NCI-H510A treated with DMSO at 0.1 percent for 48 hours (cell line): Measurements from ENCODE around the gene ENO2.
"Not testable (repeated sequence)": the region's sequence is repeated elsewhere in the genome, so short reads cannot be mapped to it uniquely, and the experiment has no call there.

Experiments
- DNase-seq: peaks from one replicate; lab custom pipeline; 2025; lab: John Stamatoyannopoulos, UW

Gene ENO2

DNA sequence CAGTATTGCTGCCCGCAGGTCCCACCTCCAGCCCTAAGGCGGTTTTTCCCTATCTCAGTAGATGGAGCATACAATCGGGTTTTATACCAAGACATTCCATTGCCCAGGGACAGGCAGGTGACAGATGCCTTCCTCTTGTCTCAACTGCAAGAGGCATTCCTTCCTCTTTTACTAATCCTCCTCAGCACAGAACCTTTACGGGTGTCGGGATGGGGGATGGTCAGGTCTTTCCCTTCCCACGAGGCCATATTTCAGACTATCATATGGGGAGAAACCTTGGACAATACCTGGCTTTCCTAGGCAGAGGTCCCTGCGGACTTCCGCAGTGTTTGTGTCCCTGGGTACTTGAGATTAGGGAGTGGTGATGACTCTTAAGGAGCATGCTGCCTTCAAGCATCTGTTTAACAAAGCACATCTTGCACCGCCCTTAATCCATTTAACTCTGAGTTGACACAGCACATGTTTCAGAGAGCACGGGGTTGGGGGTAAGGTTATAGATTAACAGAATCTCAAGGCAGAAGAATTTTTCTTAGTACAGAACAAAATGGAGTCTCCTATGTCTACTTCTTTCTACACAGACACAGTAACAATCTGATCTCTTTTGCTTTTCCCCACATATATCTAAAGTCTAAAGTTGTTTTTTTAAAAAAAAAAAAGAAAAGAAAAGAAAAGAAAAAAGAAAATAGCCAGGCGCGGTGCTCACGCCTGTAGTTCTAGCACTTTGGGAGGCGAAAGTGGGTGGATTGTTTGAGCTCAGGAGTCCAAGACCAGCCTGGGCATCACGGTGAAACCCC is 28.0 kb upstream of the ENO2 start:
- not testable (repeated sequence) for DNase-seq

DNA sequence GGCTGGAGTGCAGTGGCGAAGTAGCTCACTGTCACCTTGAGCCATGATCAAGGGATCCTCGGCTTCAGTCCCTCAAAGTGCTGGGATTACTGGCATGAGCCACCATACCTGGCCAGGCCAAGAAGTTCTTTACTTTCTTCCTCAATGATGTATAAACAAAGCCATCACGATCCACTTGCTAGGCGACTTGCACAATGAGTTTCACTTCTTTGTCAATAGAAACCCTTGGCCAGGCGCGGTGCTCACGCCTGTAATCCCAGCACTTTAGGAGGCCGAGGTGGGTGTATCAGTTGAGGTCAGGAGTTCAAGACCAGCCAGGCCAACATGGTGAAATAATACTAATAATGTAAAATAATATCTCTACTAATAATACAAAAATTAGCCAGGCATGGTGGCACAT is 26.9 kb upstream of the ENO2 start:
- no peak for DNase-seq

DNA sequence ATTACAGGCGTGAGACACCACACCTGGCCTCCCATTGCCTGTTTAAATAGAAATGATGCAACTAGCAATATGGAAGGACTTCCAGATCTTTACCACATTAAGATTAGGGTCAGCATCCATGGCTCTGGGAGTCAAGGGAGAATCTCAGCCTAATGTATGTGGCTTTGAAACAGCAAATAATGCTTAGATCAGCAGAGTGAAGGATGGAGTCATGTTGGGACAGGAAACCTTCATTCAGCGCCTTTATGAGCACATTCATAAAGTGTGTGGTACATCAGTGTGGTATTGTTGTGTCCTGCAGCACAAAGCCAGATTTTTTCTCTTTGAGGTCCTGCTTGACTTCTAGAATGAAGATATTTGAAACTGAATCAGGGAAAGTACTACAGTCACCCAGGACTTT is 26.0 kb upstream of the ENO2 start:
- DNase-seq = no peak

DNA sequence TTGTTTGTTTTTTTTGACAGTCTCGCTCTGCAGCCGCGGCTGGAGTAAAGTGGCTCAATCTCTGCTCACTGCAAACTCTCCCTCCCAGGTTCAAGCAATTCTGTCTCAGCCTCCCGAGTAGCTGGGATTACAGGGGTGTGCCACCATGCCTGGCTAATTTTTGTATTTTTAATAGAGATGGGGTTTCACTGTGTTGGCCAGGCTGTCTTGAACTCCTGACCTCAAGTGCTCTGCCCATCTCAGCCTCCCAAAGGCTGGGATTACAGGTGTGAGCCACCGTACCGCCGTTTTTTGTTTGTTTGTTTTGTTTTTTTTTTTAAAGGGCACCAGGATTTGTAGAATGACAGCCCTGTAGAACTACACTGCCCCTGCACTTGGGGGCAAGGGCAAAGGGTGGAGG is 25.6 kb upstream of the ENO2 start:
- DNase-seq = not testable (repeated sequence)

DNA sequence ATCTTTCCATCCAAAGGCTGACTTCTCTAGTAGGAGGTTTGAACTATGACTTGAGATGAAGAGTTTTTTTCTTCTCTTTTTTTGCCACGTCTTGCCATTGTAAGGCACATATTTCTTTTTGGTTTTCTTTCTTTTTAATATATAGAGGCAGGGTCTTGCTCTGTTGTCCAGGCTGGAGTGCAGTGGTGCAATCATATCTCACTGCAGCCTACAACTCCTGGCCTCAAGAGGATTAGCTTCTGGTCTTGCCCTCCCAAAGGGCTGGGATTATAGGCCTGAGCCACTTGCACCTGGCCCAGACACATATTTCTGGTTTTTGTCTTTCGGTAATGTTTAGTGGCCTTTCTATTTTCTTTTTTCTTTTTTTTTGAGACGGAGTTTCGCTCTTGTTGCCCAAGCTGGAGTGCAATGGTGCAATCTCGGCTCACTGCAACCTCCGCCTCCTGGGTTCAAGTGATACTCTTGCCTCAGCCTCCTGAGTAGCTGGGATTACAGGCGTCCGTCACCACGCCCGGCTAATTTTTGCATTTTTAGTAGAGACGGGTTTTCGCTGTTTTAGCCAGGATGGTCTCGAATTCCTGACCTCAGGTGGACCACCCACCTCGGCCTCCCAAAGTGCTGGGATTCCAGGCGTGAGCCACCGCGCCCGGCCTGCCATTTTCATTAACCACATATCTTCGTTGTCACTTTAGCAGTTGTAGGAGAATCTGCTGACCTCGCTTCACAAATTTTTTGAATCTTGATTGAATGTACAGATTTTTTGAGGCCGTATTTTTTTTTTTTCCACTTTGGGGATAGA is 24.4 kb upstream of the ENO2 start:
- not testable (repeated sequence) for DNase-seq

DNA sequence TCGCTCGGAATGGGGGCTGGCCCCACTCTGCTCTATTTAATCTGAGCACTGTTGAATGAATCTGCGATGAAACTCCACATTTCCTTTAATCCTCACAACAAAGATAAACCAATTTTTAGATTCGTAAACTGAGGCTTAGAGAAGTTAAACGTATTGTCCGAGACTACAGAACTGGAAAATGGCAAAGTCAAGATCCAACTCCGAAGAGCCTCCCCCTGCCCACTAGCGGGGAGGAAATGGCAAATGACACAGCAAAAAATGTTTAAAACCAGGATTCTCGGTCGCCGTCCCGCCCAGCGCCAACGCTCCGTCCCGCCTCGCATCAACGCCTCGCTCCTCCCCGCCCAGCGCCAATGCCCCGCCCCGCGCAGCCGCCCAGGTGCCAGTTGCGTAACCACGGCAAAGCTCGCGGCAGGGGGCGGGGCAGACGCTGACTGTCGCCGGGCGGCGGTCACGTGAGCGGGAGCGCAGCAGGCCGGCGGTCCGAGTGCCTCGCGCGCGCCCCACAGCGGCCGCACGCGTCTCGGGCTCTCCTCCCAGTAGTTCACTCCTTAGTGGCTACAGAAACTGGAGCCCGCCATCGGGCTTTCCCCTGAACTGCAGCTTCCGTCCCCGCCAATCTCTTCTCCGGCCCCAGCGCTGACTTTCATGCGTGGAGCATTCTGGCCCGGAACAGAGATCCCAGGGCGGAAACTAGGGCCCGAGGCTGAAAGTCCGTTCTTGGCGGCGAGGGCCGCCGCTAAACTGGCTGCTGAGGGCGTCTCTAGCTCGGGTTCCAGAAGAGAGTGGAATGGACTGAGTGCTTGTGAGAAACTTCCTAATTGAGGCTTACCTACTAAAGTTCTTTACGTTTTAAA is 23.4 kb upstream of the ENO2 start:
- DNase-seq = peak; percentile 84

DNA sequence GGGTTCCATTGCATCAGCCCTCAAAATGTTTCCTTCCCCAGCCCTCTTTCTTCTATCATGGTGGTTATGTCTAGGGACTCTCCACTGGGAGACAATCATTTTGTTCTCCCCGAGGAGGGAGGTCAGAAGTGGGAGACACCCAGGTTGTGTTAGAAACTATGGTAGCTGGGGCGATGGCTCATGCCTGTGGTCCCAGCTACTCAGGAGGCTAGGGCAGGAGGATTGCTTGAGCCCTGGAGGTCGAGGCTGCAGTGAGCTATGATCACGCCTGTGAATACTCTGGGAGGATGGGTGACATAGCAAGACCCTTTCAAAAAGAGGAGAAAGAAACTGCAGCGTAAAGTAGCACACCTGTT is 22.8 kb upstream of the ENO2 start:
- DNase-seq = no peak

DNA sequence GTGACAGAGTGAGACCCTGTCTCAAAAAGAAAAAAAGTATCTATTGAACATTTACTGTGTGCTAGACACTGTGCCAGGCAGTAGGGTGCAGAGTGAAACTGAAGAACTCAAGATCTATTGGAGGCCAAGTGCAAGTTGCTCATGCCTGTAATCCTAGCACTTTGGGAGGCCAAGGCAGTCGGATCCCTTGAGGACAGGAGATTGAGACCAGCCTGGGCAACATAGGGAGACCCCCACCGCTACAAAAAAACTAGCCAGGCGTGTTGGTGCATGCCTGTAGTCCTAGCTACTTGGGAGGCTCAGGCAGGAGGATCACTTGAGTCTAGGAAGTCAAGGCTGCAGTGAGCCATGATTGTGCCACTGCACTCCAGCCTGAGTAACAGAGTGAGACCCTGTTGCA is 21.7 kb upstream of the ENO2 start:
- not testable (repeated sequence) for DNase-seq

DNA sequence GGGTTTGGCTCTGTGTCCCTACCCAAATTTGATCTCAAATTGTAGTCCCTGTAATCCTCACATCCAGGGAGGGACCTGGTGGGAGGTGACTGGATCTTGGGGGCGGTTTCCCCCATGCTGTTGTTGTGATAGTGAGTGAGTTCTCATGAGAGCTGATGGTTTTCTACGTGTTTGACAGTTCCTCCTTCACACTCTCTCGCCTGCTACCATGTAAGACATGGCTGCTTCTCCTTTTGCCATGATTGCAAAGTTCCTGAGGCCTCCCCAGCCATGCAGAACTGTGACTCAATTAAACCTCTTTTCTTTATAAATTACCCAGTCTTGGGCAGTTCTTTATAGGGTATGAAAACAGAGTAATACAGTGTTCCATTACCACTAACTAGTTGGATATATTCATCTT is 20.1 kb upstream of the ENO2 start:
- DNase-seq = no peak

DNA sequence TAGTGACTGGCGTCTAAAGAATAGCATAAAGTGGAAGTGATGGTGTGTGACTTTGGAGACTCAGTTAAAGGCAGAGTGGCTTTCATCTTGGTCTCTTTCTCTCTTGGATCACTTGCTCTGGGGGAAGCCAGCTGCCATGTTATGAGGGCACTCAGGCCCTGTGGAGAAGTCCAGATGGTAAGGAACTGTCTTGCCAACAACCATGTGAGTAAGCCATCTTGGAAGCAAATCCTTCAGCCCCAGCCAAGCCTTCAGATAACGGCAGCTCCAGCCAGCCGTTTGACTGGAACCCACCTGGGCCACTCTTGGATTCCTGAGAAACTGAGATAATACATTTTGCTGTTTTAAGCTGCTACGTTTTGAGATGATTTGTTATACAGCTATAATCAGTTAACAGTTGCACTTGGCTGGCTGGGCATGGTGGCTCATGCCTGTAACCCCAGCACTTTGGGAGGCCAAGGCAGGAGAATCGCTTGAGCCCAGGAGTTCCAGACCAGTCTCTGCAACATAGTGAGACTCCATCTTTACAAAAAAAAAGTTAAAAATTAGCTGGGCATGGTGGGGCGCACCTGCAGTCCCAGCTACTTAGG is 17.4 kb upstream of the ENO2 start:
- no peak for DNase-seq

DNA sequence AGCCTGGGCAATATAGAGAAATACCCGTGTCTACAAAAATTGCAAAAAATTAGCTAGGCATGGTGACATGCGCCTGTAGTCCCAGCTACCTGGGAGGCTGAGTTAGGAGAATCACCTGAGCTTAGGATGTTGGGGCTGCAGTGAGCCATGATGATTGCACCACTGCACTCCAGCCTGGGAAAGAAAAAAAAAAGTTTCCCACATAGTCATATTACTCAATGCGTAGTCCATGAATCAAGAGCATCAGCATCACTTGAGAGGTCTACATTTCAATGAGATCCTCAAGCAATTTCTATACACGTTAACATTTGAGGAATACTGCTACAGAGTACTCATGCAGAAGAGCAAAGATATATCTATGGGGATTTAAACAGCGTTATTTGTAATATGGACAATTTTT is 15.0 kb upstream of the ENO2 start:
- DNase-seq = no peak

DNA sequence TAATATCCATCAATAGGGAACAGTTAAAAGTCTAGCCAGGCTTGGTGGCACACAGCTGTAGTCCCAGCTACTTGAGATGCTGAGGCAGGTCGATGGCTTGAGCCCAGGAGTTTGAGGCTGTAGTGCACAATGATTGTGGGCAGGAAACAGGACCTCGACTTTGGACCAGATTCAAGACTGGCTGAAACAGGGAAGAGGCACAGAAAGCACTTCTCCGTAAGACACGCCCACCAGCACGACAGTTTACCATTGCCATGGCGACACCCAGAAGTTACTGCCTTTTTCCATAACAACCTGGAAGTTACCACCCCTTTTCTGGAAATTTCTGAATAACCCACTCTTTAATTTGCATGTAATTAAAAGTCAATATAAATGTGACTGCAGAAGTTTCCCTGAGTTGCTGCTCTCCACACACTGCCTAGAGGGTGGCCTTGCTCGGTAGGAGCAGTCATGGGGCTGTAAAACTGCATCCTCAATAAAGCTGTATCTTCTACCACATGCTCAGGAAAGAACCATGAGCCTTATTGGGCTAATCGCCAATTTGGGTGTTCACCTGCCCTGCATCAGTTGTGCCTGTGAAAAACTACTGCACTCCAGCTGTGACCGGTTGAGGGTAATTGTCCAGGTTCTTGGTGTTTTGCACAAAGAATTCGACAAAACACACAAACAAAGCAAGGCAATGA is 14.4 kb upstream of the ENO2 start:
- no peak for DNase-seq

DNA sequence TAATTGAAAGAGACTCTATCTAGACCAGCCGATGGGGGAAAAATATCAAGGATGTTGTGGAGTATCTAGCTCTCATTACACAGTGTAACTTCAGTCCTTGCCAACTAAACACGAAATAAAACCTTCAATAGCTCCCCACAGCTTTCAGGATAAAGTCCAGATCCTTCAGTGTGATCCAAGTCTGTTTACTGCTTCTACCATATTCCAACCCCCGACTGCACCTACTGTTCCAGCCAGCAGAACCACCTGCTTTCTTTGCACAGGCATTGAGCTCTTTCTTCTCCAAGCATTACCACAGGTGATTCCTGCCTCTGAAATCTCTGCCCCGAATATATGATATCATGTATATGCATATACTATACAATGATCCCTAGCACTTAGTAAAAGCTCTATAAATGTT is 11.9 kb upstream of the ENO2 start:
- DNase-seq = no peak

DNA sequence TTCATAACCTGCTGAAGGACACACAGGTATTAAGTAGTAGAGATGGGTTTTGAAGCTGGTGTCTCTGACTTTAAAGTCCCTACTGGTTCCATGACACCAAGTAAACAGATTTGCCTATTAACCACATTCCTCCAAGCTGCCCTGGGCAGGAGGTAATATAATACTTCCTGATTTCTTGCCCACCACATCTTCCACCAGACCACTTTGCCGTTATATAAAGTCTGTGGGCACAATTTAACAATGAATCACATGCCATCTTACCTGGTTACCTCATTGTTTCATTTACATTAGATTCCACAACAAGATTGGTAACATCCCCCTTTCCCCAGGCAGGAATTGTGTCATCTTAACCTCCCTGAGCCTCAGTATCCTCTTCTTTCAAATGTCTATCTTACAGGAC is 10.7 kb upstream of the ENO2 start:
- no peak for DNase-seq

DNA sequence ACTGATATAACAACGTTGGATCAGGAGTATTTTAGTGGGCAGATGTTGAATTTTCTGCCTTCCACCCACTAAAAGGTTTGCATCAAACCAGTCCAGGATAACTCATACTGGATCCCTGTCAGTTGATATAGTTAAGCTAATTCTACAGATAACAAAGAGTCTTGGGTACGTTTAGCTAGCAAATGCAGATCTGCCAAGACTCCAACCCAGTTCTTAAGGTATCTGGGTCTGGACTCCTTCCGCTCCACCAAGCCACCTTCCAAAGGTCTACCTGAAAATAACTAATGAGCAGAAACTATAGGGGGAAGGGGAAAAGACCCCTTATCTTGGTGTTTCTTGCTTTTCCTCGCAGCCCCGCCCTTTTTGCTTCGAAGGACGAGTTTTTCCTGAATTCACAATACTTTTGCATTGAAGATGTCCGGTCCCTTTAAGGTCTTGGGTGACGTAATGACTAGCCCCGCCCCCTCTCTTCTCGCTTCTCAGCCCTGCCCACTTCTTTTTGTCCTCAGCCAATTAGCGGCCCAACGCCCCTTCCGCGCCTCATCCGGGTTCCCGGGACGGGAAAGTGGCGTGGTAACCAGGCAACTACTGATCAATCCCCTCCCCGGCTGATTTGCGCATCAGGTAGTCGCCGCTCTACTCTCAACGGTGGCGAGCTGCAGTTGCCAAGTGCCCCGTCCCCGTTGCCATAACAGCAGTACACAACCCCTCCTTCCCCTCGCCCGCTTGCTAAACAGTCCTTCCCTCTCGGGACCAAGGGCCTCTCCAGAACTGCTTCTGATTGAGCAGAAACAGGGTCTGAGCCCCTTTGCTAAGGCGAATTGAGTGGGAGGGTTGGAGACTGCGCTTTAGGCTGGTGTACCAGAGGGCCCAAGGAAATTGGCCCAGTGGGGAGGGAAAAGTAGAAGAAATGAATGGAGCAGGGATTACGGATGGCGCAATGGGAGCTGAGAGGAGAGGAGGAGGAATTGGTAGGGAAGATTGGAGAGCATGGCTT is 9.8 kb upstream of the ENO2 start, which contains the start of gene LRRC23:
Gene LRRC23, plus strand, starts transcription at position 543 of the 997 bp plus-strand sequence. CDS start 812 bp downstream, outside the sequence.
- DNase-seq = peak; percentile 90

DNA sequence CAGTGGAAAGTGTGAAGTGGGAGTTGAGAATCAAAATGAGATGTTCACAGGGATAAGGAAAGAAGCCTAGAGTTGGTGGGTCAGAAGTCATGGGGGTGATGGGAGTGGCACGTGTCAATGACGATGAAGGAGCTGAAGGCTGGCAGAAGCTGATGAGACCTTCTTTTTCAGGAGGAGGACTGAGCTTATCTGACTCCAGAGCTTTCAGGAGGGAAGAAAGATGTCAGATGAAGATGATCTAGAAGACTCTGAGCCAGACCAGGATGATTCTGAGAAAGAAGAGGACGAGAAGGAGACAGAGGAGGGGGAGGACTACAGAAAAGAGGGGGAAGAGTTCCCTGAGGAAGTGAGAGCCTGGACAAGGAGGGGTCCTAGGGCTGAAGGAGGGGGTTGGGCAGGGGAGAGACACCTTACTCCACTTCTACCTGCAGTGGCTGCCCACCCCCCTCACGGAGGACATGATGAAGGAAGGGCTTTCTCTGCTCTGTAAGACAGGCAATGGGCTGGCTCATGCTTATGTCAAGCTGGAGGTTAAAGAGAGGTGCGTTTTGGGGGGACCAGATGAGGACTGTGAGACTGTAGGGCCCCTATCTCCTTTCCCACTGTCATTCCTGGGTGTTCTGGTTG is 8.9 kb upstream of the ENO2 start:
- DNase-seq = no peak

DNA sequence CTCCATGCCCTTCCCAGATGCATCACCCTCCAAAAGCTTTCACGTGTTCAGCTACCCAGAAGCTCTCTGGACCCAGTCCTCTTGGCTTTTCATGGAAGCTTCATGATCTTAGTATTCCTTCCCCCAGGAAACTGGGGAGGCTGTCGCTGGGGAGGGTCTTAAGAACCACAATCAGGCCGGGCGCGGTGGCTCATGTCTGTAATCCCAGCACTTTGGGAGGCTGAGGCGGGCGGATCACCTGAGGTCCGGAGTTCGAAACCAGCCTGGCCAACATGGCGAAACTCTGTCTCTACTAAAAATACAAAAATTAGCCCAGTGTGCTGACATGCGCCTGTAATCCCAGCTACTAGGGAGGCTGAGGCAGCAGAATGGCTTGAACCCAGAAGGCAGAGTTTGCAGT is 6.2 kb upstream of the ENO2 start:
- DNase-seq = not testable (repeated sequence)

DNA sequence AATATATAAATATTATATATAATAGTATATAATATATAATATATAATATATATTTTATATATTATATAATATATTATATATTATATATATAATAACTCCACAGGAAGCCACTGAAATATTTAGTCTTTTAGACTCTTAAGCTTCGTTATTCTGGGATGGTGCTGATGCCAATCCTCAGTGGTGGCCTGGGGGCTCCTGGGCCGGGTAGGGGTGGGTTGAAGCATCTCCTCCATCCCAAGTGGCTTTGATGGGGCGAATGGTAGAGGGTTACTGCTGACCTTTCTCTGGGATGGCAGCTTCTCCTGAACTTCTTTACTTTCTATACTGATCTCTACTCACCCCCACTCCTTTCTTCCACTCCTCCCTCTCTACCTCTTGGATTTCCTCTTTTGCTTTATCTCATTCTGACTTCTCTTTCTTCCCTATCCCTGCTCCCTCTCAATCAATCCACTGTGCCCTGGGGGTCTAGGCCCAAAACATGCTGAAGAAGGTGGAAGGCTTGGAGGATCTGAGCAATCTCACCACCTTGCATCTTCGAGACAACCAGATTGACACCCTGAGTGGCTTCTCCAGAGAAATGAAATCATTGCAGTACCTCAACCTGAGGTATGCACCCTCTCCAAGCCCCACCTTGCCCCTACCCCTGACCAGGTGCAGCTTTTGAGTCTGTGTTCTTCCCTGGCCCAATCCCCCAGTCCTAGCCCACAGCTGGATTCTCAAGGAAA is 4.8 kb upstream of the ENO2 start:
- no peak for DNase-seq
